B cell (primary cell): ENCODE measurements around the gene ZCCHC3.

Experiments used
- CTCF ChIP-seq: fragments of 200-600 bp; IDR thresholded peaks from one replicate; pipeline ENCODE4 v1.8.0; 2022; ENCODE audit warnings: antibody characterized with exemption, mild to moderate bottlenecking
- EZH2 ChIP-seq: IDR thresholded peaks from 2 replicates; pipeline ENCODE4 v1.6.1; 2012; ENCODE audit warnings: borderline replicate concordance, low read depth, mild to moderate bottlenecking, moderate library complexity, low read length; ENCODE audit not compliant: insufficient read depth, poor library complexity, severe bottlenecking

GRCh38 chr20:266596-267562, 30.5 kb upstream of the ZCCHC3 start:
- TF ChIP-seq CTCF (peak; percentile 95), EZH2 (no peak)
